Ovary (tissue), 3 donors: ENCODE measurements around the gene CACNA1C.

ENCODE experiments used
- EP300 ChIP-seq: sonication (generic); formaldehyde crosslinking; IDR thresholded peaks from one replicate; pipeline ENCODE4 v1.6.1; 2017; ENCODE audit warnings: antibody characterized with exemption
- POLR2A ChIP-seq: fragments of 450-650 bp; IDR thresholded peaks from one replicate; pipeline ENCODE4 v1.6.1; 2017; ENCODE audit warnings: antibody characterized with exemption, mild to moderate bottlenecking, moderate library complexity
- TF ChIP-seq, protein P1 (sequence below), 3 donors: fragments of 450-650 bp in 2 of 3; fragments of 200-600 bp in 1 of 3; IDR thresholded peaks; one replicate each; pipeline versions ENCODE4 v1.5.1 to v1.8.0; 2016 to 2022; ENCODE audit warnings: antibody characterized with exemption in 3 of 3, mild to moderate bottlenecking in 1 of 3
- donor health status: DM: no; HTN: no; CAD: no.

DNA sequence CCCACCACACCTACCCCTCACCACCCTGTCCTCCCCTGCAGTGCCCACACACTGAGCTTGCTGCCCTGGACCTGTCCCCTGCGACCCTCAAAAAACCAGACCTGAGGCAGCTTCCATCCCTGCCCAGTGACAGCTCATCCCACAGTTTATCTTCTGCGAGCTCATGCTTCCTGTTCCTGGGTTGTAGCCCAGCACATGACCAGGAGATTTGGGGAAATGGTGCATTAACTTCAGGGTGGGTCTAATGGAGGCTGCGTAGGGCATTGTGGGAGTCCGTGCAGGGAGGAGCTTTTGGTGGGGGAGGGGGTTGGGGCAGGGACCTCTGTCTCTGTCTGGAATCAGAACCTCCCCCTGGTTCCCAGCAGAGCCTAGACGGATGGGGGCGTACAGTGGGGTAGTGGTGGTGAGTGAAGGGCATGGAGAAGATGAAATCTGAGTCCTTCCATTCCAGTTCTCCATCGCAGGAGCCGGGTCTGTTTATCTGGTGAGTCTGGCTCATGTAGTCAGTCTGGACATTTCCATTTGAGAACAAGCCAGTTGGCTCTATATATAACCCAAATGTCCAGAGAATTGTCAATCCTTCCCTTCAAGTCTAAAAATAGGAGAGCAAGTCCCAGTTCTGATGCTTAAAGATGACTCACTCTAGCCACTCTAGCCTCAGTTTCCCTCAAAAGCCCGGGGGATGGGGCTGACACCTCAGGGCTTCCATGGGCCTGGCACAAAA is 270.9 kb downstream of the CACNA1C start:
- TF ChIP-seq, protein P1, sequence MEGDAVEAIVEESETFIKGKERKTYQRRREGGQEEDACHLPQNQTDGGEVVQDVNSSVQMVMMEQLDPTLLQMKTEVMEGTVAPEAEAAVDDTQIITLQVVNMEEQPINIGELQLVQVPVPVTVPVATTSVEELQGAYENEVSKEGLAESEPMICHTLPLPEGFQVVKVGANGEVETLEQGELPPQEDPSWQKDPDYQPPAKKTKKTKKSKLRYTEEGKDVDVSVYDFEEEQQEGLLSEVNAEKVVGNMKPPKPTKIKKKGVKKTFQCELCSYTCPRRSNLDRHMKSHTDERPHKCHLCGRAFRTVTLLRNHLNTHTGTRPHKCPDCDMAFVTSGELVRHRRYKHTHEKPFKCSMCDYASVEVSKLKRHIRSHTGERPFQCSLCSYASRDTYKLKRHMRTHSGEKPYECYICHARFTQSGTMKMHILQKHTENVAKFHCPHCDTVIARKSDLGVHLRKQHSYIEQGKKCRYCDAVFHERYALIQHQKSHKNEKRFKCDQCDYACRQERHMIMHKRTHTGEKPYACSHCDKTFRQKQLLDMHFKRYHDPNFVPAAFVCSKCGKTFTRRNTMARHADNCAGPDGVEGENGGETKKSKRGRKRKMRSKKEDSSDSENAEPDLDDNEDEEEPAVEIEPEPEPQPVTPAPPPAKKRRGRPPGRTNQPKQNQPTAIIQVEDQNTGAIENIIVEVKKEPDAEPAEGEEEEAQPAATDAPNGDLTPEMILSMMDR (IDR thresholded peaks at IDR 0.05): no peak
- TF ChIP-seq POLR2A (no peak), EP300 (no peak)
